ENCODE data around the gene XAB2. TPM values are rescaled to one million over a fixed set of nuclear protein-coding genes. Genes with fewer than 3 reads are reported as not detected.

Gene XAB2
- total and polyA plus RNA-seq, 7 experiments from 2014 or later = 6.4 to 79.8 (median 61.1) TPM

DNA sequence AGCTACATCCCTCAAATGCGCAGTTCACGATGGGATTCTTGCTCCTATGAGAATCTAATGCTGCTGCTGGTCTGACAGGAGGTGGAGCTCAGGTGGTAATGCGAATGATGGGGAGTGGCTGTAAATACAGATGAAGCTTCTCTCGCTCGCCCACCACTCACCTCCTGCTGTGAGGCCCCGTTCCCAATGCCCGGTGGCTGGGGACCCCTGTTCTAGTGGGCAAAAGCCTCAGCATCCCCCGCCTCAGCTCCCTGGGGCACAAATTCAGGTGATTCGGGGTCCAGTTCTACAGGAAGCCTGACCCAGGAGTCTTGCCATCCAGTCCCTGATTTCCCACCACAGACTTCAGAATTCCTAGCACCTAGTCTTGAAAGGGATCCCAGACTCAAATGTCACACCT, 43.2 kb upstream of the XAB2 start:
- no peak overlapping the region for H3K4me3 Mint-ChIP-seq
- H3K9me3 ChIP-seq (ENCODE audit: control insufficient read depth in 2 of 3, low read length in 3 of 3) = no peaks in the 10 kb centered on the region
- H3K4me3 ChIP-seq (ENCODE audit: low read length) = no peak overlapping the region
- H3K36me3 Mint-ChIP-seq = no peaks in the 10 kb centered on the region
- no peak overlapping the region for H3K27ac ChIP-seq (ENCODE audit: low read depth, low read length)
- ATAC-seq = no peak
- intact Hi-C loops (cut with micrococcal nuclease) = no loop called here
- peaks cover 24 to 37% (median 31%) of the 10 kb centered on the region in 7 donors for H3K4me1 Mint-ChIP-seq
- no peaks in the 10 kb centered on the region for H3K9me3 Mint-ChIP-seq
- no peaks in the 10 kb centered on the region for H3K36me3 ChIP-seq (ENCODE audit: control insufficient read depth in 2 of 3, insufficient read depth in 3 of 3, low read length in 3 of 3)
- no peak overlapping the region for H3K27ac Mint-ChIP-seq
- H3K4me1 ChIP-seq (ENCODE audit: control insufficient read depth in 2 of 2, insufficient read depth in 2 of 2, low read length in 2 of 2) = peaks cover 4 to 9% of the 10 kb centered on the region in 2 donors
- CTCF ChIA-PET = interaction anchor here (0.6 kb wide), 1 partner anchor 14 kb away, joined by 5 read pairs; no protein-coding TSS in a partner anchor
- peaks cover 18 to 51% (median 31%) of the 10 kb centered on the region in 5 donors for H3K27me3 Mint-ChIP-seq
- H3K27me3 ChIP-seq (ENCODE audit: control insufficient read depth in 2 of 2, insufficient read depth in 2 of 2, low read length in 2 of 2) = peaks cover 0 to 6% of the 10 kb centered on the region in 2 donors
- no peak for DNase-seq
- POLR2A ChIA-PET = no interaction called here

DNA sequence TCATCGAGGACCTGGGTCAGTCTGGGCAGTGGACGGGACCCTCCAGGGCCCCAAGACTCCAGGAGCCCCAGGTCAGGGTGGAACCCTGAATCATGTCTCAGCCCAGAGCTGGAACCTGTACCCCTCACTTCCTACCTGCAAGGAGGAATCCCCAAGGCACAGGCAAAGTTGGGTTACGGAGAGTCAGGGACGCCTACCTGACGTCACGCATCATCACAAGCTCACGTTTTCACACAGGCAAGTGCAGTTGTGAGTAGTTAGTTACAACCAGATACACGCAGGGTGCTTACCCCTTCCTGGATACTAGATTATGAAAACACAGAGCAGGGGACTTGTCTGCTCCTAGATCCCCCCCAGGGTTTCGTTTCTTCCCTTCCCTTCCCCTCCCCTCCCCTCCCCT, 41.4 kb upstream of the XAB2 start:
- ChIA-PET POLR2A (interaction anchor here (0.5 kb wide), 1 partner anchor 147 kb away, joined by 3 read pairs; no protein-coding TSS in a partner anchor), CTCF (interaction anchor here (1.5 kb wide), 1 partner anchor 10 kb away, joined by 6 read pairs; the partner anchor contains the start of gene TRAPPC5)
- Mint-ChIP-seq H3K4me1 (peaks cover 13 to 21% (median 14%) of the 10 kb centered on the region in 7 donors), H3K27me3 (peaks cover 17 to 43% (median 27%) of the 10 kb centered on the region in 5 donors), H3K36me3 (no peaks in the 10 kb centered on the region), H3K9me3 (no peaks in the 10 kb centered on the region), H3K27ac (no peak overlapping the region), H3K4me3 (peak overlapping the region; percentile 63 to 85 (median 75))
- Histone ChIP-seq H3K4me1 (ENCODE audit: control insufficient read depth in 2 of 2, insufficient read depth in 2 of 2, low read length in 2 of 2) (no peaks in the 10 kb centered on the region), H3K9me3 (ENCODE audit: control insufficient read depth in 2 of 3, low read length in 3 of 3) (no peaks in the 10 kb centered on the region), H3K36me3 (ENCODE audit: control insufficient read depth in 2 of 3, insufficient read depth in 3 of 3, low read length in 3 of 3) (no peaks in the 10 kb centered on the region), H3K27ac (ENCODE audit: low read depth, low read length) (no peak overlapping the region), H3K4me3 (ENCODE audit: low read length) (no peak overlapping the region), H3K27me3 (ENCODE audit: control insufficient read depth in 2 of 2, insufficient read depth in 2 of 2, low read length in 2 of 2) (peaks cover 0 to under 1% of the 10 kb centered on the region in 2 donors)
- ATAC-seq (no peak), DNase-seq (no peak)
- intact Hi-C loops (cut with micrococcal nuclease) = no loop called here

DNA sequence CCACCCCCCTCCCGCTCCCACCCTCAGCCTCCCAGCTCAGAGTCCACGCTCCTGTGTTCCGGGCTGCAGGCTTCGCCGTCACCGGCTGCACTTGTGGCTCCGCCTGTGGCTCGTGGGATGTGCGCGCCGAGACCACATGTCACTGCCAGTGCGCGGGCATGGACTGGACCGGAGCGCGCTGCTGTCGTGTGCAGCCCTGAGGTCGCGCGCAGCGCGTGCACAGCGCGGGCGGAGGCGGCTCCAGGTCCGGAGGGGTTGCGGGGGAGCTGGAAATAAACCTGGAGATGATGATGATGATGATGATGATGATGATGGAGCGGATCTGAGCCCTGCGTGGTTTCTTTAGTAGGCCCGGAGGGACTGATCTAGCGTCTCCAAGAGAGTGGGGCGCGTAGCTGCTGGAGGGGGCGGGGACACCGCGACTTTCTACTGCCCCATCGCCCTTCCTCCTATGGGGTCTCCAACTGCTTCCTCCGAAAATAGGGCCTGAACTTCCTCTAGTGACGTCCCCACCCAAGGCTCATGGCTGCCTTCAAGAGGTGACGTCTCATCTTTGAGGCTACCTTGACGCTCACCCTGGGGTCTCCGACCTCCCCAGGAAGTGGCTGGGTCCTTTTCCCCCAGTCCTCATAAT, 40.9 kb upstream of the XAB2 start:
- Mint-ChIP-seq H3K9me3 (no peaks in the 10 kb centered on the region), H3K4me1 (peaks cover 11 to 19% (median 13%) of the 10 kb centered on the region in 7 donors), H3K27ac (peak overlapping the region in 3 of 9 donors; percentile 43 to 77 (median 54)), H3K4me3 (peak overlapping the region; percentile 63 to 85 (median 75)), H3K36me3 (no peaks in the 10 kb centered on the region), H3K27me3 (peaks cover 17 to 41% (median 24%) of the 10 kb centered on the region in 5 donors)
- H3K36me3 ChIP-seq (ENCODE audit: control insufficient read depth in 2 of 3, insufficient read depth in 3 of 3, low read length in 3 of 3) = no peaks in the 10 kb centered on the region
- H3K27me3 ChIP-seq (ENCODE audit: control insufficient read depth in 2 of 2, insufficient read depth in 2 of 2, low read length in 2 of 2) = no peaks in the 10 kb centered on the region
- ChIA-PET POLR2A (interaction anchor here (0.6 kb wide), 1 partner anchor 35 kb away, joined by 3 read pairs; no protein-coding TSS in a partner anchor), CTCF (interaction anchor here (1.5 kb wide), 1 partner anchor 11 kb away, joined by 6 read pairs; the partner anchor contains the start of gene TRAPPC5)
- no peaks in the 10 kb centered on the region for H3K4me1 ChIP-seq (ENCODE audit: control insufficient read depth in 2 of 2, insufficient read depth in 2 of 2, low read length in 2 of 2)
- peak overlapping the region; percentile 17 for H3K4me3 ChIP-seq (ENCODE audit: low read length)
- intact Hi-C loops (cut with micrococcal nuclease) = no loop called here
- H3K27ac ChIP-seq (ENCODE audit: low read depth, low read length) = no peak overlapping the region
- no peaks in the 10 kb centered on the region for H3K9me3 ChIP-seq (ENCODE audit: control insufficient read depth in 2 of 3, low read length in 3 of 3)
- DNase-seq = peak in 1 of 9 donors; percentile 31
- peak; percentile 65 for ATAC-seq

DNA sequence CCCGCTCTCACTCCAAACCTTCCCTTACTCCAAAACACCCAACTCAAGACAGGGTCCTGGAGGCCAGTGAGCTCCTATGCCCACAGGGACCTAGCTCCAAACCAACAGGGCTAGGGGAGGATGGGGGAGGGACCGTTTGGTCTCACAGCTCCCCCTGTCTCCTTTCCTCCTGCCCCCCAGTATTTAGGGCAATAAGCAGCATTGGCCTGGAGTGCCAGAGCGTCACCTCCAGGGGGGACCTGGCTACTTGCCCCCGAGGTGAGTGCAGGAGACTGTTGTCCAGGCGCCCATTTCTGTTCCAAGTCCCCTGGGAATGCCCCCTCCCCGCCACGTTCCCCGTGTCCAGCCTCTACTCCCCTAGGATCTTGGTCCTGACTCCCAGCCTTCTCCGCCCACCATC, 40.3 kb upstream of the XAB2 start:
- Histone ChIP-seq H3K9me3 (ENCODE audit: control insufficient read depth in 2 of 3, low read length in 3 of 3) (no peaks in the 10 kb centered on the region), H3K36me3 (ENCODE audit: control insufficient read depth in 2 of 3, insufficient read depth in 3 of 3, low read length in 3 of 3) (no peaks in the 10 kb centered on the region), H3K4me1 (ENCODE audit: control insufficient read depth in 2 of 2, insufficient read depth in 2 of 2, low read length in 2 of 2) (no peaks in the 10 kb centered on the region), H3K4me3 (ENCODE audit: low read length) (no peak overlapping the region), H3K27me3 (ENCODE audit: control insufficient read depth in 2 of 2, insufficient read depth in 2 of 2, low read length in 2 of 2) (no peaks in the 10 kb centered on the region), H3K27ac (ENCODE audit: low read depth, low read length) (no peak overlapping the region)
- POLR2A ChIA-PET = no interaction called here
- no peaks in the 10 kb centered on the region for H3K36me3 Mint-ChIP-seq
- H3K9me3 Mint-ChIP-seq = no peaks in the 10 kb centered on the region
- H3K4me3 Mint-ChIP-seq = peak overlapping the region in 5 of 10 donors; percentile 7 to 76 (median 54)
- no peak for ATAC-seq
- H3K27ac Mint-ChIP-seq = no peak overlapping the region
- peaks cover 10 to 19% (median 13%) of the 10 kb centered on the region in 7 donors for H3K4me1 Mint-ChIP-seq
- intact Hi-C loops (cut with micrococcal nuclease) = no loop called here
- CTCF ChIA-PET = no interaction called here
- peaks cover 17 to 39% (median 24%) of the 10 kb centered on the region in 5 donors for H3K27me3 Mint-ChIP-seq
- no peak for DNase-seq

DNA sequence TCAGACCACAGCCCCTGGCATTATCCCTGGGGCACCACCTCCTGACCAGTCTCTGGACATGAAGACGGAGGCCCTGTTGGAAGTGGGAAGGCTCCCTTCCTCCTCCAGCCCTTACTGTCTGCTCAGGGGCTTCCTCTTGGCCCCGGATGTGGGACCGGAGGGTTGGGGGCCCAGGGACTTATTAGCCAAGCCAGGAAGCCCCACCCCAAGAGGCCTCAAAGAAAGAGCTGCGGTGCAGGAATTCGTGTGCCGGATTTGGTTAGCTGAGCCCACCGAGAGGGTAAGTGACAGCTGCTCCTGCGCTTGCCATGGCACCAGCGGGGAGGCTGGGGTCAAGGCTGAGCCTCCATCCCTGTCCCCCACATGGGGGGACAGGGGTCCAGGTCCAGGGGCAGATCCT, 39.5 kb upstream of the XAB2 start, which contains the start of gene RETN:
TSS of gene RETN (plus strand) at position 208 of the 400 bp plus-strand sequence. CDS start 278 bp downstream, outside the sequence.
- H3K27ac Mint-ChIP-seq = no peak within 1 kb of the TSS
- CTCF ChIA-PET = no interaction called here

DNA sequence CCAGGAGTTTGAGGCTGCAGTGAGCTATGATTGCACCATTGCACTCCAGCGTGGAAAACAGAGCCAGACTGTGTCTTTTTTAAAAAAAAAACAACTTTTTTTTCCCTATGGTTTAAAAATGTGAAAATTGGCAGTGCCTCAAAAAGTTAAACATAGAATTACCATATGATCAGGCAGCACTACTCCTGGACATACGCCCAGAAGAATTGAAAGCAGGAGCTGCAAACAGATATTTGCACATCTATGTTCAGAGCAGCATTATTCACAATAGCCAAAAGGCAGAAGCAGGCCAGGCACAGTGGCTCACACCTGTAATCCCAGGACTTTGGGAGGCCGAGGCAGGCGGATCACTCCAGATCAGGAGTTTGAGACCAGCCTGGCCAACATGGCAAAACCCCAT, 35.7 kb upstream of the XAB2 start:
- DNase-seq = no peak
- Mint-ChIP-seq H3K36me3 (no peaks in the 10 kb centered on the region), H3K27ac (no peak overlapping the region), H3K4me1 (peaks cover 0 to 11% (median 2%) of the 10 kb centered on the region in 7 donors), H3K4me3 (no peak overlapping the region), H3K27me3 (peaks cover 6 to 14% (median 8%) of the 10 kb centered on the region in 5 donors), H3K9me3 (no peaks in the 10 kb centered on the region)
- Histone ChIP-seq H3K36me3 (ENCODE audit: control insufficient read depth in 2 of 3, insufficient read depth in 3 of 3, low read length in 3 of 3) (no peaks in the 10 kb centered on the region), H3K4me3 (ENCODE audit: low read length) (no peak overlapping the region), H3K9me3 (ENCODE audit: control insufficient read depth in 2 of 3, low read length in 3 of 3) (no peaks in the 10 kb centered on the region), H3K27me3 (ENCODE audit: control insufficient read depth in 2 of 2, insufficient read depth in 2 of 2, low read length in 2 of 2) (no peaks in the 10 kb centered on the region), H3K4me1 (ENCODE audit: control insufficient read depth in 2 of 2, insufficient read depth in 2 of 2, low read length in 2 of 2) (no peaks in the 10 kb centered on the region), H3K27ac (ENCODE audit: low read depth, low read length) (no peak overlapping the region)
- intact Hi-C loops (cut with micrococcal nuclease) = no loop called here
- ChIA-PET CTCF (interaction anchor here (0.6 kb wide), 1 partner anchor 127 kb away, joined by 5 read pairs; no protein-coding TSS in a partner anchor), POLR2A (interaction anchor here (1.1 kb wide), 1 partner anchor 13 kb away, joined by 3 read pairs; no protein-coding TSS in a partner anchor)
- no peak for ATAC-seq

More for the DNA sequence above, 39.5 kb upstream of the XAB2 start, which contains the start of gene RETN:
- peaks cover 17 to 37% (median 21%) of the 10 kb centered on the region in 5 donors for H3K27me3 Mint-ChIP-seq
- Histone ChIP-seq H3K4me3 (ENCODE audit: low read length) (no peak within 1 kb of the TSS), H3K4me1 (ENCODE audit: control insufficient read depth in 2 of 2, insufficient read depth in 2 of 2, low read length in 2 of 2) (no peaks in the 10 kb centered on the region), H3K9me3 (ENCODE audit: control insufficient read depth in 2 of 3, low read length in 3 of 3) (no peaks in the 10 kb centered on the region), H3K36me3 (ENCODE audit: control insufficient read depth in 2 of 3, insufficient read depth in 3 of 3, low read length in 3 of 3) (no peaks in the 10 kb centered on the region), H3K27ac (ENCODE audit: low read depth, low read length) (no peak within 1 kb of the TSS), H3K27me3 (ENCODE audit: control insufficient read depth in 2 of 2, insufficient read depth in 2 of 2, low read length in 2 of 2) (no peaks in the 10 kb centered on the region)
- H3K4me3 Mint-ChIP-seq = peak within 1 kb of the TSS in 7 of 10 donors; percentile 1 to 76 (median 42)
- no peaks in the 10 kb centered on the region for H3K9me3 Mint-ChIP-seq
- no peaks in the 10 kb centered on the region for H3K36me3 Mint-ChIP-seq
- peaks cover 5 to 13% (median 9%) of the 10 kb centered on the region in 7 donors for H3K4me1 Mint-ChIP-seq
- no peak for DNase-seq
- intact Hi-C loops (cut with micrococcal nuclease) = no loop called here
- POLR2A ChIA-PET = no interaction called here
- no peak for ATAC-seq

Data from naive thymus-derived CD4-positive, alpha-beta T cell (primary cell).